Measurements from ENCODE around the gene TRIM9. TPM values are rescaled to one million over a fixed set of nuclear protein-coding genes. Genes with fewer than 3 reads are reported as not detected.

Gene TRIM9
- total RNA-seq, 1 donor from 2014 or later, result 8.6 TPM

GRCh38 chr14:51093371-51094281 is 1.3 kb downstream of the TRIM9 start:
- peak; percentile 49 for DNase-seq (ENCODE audit: low read depth)

- DNase-seq (ENCODE audit: low read depth), result no peak
Observed at GRCh38 chr14:51092965-51093364, 1.9 kb downstream of the TRIM9 start.

- no peak for DNase-seq (ENCODE audit: low read depth)
Observed at GRCh38 chr14:51089278-51089677, 5.6 kb downstream of the TRIM9 start.

GRCh38 chr14:51087031-51087441 is 7.9 kb downstream of the TRIM9 start:
- peak; percentile 21 for DNase-seq (ENCODE audit: low read depth)

GRCh38 chr14:51086044-51086443 is 8.9 kb downstream of the TRIM9 start:
- no peak for DNase-seq (ENCODE audit: low read depth)

GRCh38 chr14:51084962-51085361 is 9.9 kb downstream of the TRIM9 start:
- DNase-seq (ENCODE audit: low read depth), result no peak

GRCh38 chr14:51084507-51084906 is 10.4 kb downstream of the TRIM9 start:
- DNase-seq (ENCODE audit: low read depth), result peak; percentile 34

- DNase-seq (ENCODE audit: low read depth), result peak; percentile 29
Observed at GRCh38 chr14:51082349-51082748, 12.6 kb downstream of the TRIM9 start.

- no peak for DNase-seq (ENCODE audit: low read depth)
Observed at GRCh38 chr14:51081712-51082111, 13.2 kb downstream of the TRIM9 start.

GRCh38 chr14:51081209-51081608 is 13.7 kb downstream of the TRIM9 start:
- no peak for DNase-seq (ENCODE audit: low read depth)

GRCh38 chr14:51080645-51081044 is 14.3 kb downstream of the TRIM9 start:
- DNase-seq (ENCODE audit: low read depth), result no peak

- DNase-seq (ENCODE audit: low read depth), result no peak
Observed at GRCh38 chr14:51079489-51079888, 15.4 kb downstream of the TRIM9 start.

GRCh38 chr14:51079085-51079484 is 15.8 kb downstream of the TRIM9 start:
- no peak for DNase-seq (ENCODE audit: low read depth)

GRCh38 chr14:51074701-51075385 is 20.1 kb downstream of the TRIM9 start:
- DNase-seq (ENCODE audit: low read depth), result no peak

GRCh38 chr14:51073731-51074130 is 21.2 kb downstream of the TRIM9 start:
- no peak for DNase-seq (ENCODE audit: low read depth)

- no peak for DNase-seq (ENCODE audit: low read depth)
Observed at GRCh38 chr14:51072976-51073375, 21.9 kb downstream of the TRIM9 start.

GRCh38 chr14:51071857-51072256 is 23.0 kb downstream of the TRIM9 start:
- DNase-seq (ENCODE audit: low read depth), result no peak

GRCh38 chr14:51070726-51071125 is 24.2 kb downstream of the TRIM9 start:
- no peak for DNase-seq (ENCODE audit: low read depth)

GRCh38 chr14:51069055-51069454 is 25.9 kb downstream of the TRIM9 start:
- peak; percentile 13 for DNase-seq (ENCODE audit: low read depth)

GRCh38 chr14:51068268-51068667 is 26.6 kb downstream of the TRIM9 start:
- no peak for DNase-seq (ENCODE audit: low read depth)

GRCh38 chr14:51067295-51067694 is 27.6 kb downstream of the TRIM9 start:
- DNase-seq (ENCODE audit: low read depth), result no peak

GRCh38 chr14:51066576-51066975 is 28.3 kb downstream of the TRIM9 start:
- no peak for DNase-seq (ENCODE audit: low read depth)

- DNase-seq (ENCODE audit: low read depth), result no peak
Observed at GRCh38 chr14:51059032-51059431, 35.9 kb downstream of the TRIM9 start.

Measured in myocyte (in vitro differentiated cells).